Mucosa of stomach (tissue), 1 donor: Measurements from ENCODE around the gene RREB1.

ENCODE experiments used
- H3K27me3 ChIP-seq: one replicate; pipeline ENCODE4 v1.7.0; 2013; ENCODE audit warnings: mild to moderate bottlenecking, low read length; ENCODE audit not compliant: control insufficient read depth, insufficient read depth
- H3K36me3 ChIP-seq: one replicate; pipeline ENCODE4 v1.7.0; 2013; ENCODE audit warnings: low read length; ENCODE audit not compliant: control insufficient read depth, insufficient read depth
- H3K4me1 ChIP-seq: one replicate; pipeline ENCODE4 v1.7.0; 2013; ENCODE audit warnings: mild to moderate bottlenecking, low read length; ENCODE audit not compliant: control insufficient read depth, insufficient read depth
- H3K4me3 ChIP-seq: one replicate; pipeline ENCODE4 v1.7.0; 2013; ENCODE audit warnings: low read length
- H3K9ac ChIP-seq: one replicate; pipeline ENCODE4 v1.7.0; 2013; ENCODE audit warnings: mild to moderate bottlenecking, low read length, moderate library complexity
- H3K9me3 ChIP-seq: one replicate; pipeline ENCODE4 v1.7.0; 2013; ENCODE audit warnings: mild to moderate bottlenecking, low read length, moderate library complexity; ENCODE audit not compliant: control insufficient read depth
- donor health status: Pancreatic carcinoma.

Gene RREB1

DNA sequence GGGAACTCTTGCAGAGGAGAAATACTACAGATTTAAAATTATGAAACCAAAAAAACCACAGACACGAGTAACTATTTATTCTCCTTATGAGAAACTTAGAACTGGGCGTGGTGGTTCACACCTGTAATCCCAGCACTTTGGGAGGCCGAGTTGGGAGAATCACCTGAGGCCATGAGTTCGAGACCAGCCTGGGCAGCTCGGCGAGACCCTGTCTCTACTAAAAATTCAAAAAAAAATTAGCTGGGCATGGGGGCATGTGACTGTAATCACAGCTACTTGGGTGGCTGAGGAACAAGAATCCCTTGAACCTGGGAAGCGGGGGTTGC, 168.4 kb downstream of the RREB1 start:
- peaks cover 8% of the 10 kb centered on the region for H3K4me1 ChIP-seq
- H3K4me3 ChIP-seq: no peak overlapping the region
- H3K36me3 ChIP-seq: no peaks in the 10 kb centered on the region

GRCh38 chr6:7282097-7282906, 174.5 kb downstream of the RREB1 start:
- Histone ChIP-seq H3K36me3 (no peaks in the 10 kb centered on the region), H3K4me1 (peaks cover 6% of the 10 kb centered on the region), H3K27me3 (no peaks in the 10 kb centered on the region), H3K9ac (no peak overlapping the region), H3K4me3 (no peak overlapping the region), H3K9me3 (no peaks in the 10 kb centered on the region)

More for the DNA sequence above, 168.4 kb downstream of the RREB1 start:
- no peak overlapping the region for H3K9ac ChIP-seq
- no peaks in the 10 kb centered on the region for H3K9me3 ChIP-seq
- H3K27me3 ChIP-seq: no peaks in the 10 kb centered on the region

- H3K4me3 ChIP-seq: no peak overlapping the region
- H3K9me3 ChIP-seq: no peaks in the 10 kb centered on the region
- H3K27me3 ChIP-seq: no peaks in the 10 kb centered on the region
- no peaks in the 10 kb centered on the region for H3K36me3 ChIP-seq
- H3K9ac ChIP-seq: no peak overlapping the region
- H3K4me1 ChIP-seq: peaks cover 2% of the 10 kb centered on the region
Observed at GRCh38 chr6:7283676-7284075, 175.9 kb downstream of the RREB1 start.

- Histone ChIP-seq H3K4me3 (no peak overlapping the region), H3K9me3 (no peaks in the 10 kb centered on the region), H3K4me1 (no peaks in the 10 kb centered on the region), H3K36me3 (no peaks in the 10 kb centered on the region), H3K9ac (no peak overlapping the region), H3K27me3 (no peaks in the 10 kb centered on the region)
Observed at GRCh38 chr6:7285416-7285815, 177.7 kb downstream of the RREB1 start.

DNA sequence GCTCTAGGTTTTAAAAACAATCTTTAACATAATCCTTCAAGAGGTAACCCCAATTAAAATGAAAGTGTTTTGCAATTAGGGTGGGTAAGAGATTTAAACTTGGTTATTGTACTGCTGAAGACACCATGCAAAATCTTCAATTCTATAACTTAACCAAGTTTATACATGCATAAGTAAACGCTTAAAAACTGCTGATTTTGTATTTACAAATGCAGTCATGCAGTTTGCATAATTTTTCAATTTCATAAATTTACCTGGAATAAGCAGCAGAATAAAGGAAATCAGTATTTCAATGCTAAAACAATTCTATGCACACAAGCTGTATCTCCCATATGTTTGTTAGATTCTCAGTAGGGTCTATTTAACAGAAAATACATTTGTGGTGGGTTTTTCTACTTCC, 182.3 kb downstream of the RREB1 start:
- Histone ChIP-seq H3K9me3 (no peaks in the 10 kb centered on the region), H3K4me3 (no peak overlapping the region), H3K9ac (no peak overlapping the region), H3K27me3 (no peaks in the 10 kb centered on the region), H3K4me1 (no peaks in the 10 kb centered on the region), H3K36me3 (peaks cover 7% of the 10 kb centered on the region)

DNA sequence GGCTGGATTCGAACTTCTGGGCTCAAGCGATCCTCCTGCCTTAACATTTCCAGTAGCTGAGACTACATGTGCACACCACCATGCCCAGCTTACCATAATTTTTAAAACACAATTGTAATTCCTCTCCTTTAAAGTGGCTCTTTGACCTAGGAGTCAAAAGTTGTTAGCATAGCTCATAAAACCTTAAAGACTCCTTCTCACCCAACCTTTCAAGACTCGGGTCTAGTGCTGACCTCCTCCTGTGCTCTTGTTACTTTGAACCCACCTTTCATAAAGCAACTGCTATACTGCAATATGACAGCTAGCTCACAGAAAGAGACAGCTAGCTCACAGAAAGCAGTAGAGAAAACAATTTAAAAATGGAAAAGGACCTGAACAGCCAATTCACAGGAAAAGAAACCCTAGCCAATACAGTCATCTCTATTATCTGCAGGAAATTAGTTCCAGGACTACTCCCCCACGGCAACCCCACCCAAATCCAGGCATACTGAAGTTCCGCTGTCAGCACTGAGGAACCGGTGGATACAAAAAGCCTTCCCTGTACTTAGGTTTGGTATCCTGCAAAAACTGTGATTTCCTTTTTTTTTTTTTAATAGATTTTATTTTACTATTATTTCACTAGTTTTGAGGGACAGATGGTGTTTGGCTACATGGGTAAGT, 185.0 kb downstream of the RREB1 start:
- Histone ChIP-seq H3K4me3 (no peak overlapping the region), H3K27me3 (no peaks in the 10 kb centered on the region), H3K9ac (no peak overlapping the region), H3K9me3 (no peaks in the 10 kb centered on the region), H3K36me3 (peaks cover 7% of the 10 kb centered on the region), H3K4me1 (no peaks in the 10 kb centered on the region)

- H3K9ac ChIP-seq: no peak overlapping the region
- H3K4me1 ChIP-seq: peaks cover 3% of the 10 kb centered on the region
- H3K4me3 ChIP-seq: no peak overlapping the region
- no peaks in the 10 kb centered on the region for H3K27me3 ChIP-seq
- H3K9me3 ChIP-seq: no peaks in the 10 kb centered on the region
- peaks cover 7% of the 10 kb centered on the region for H3K36me3 ChIP-seq
Observed at GRCh38 chr6:7295916-7296315, 188.2 kb downstream of the RREB1 start.

- H3K27me3 ChIP-seq: no peaks in the 10 kb centered on the region
- H3K36me3 ChIP-seq: peaks cover 7% of the 10 kb centered on the region
- no peaks in the 10 kb centered on the region for H3K9me3 ChIP-seq
- no peak overlapping the region for H3K9ac ChIP-seq
- H3K4me3 ChIP-seq: no peak overlapping the region
- H3K4me1 ChIP-seq: peaks cover 5% of the 10 kb centered on the region
Observed at GRCh38 chr6:7296602-7297001, 188.8 kb downstream of the RREB1 start.

- Histone ChIP-seq H3K4me3 (no peak overlapping the region), H3K27me3 (no peaks in the 10 kb centered on the region), H3K9me3 (no peaks in the 10 kb centered on the region), H3K36me3 (no peaks in the 10 kb centered on the region), H3K9ac (no peak overlapping the region), H3K4me1 (peaks cover 5% of the 10 kb centered on the region)
Observed at GRCh38 chr6:7298113-7298512, 190.4 kb downstream of the RREB1 start.

- Histone ChIP-seq H3K4me3 (no peak overlapping the region), H3K9ac (no peak overlapping the region), H3K36me3 (peaks cover 6% of the 10 kb centered on the region), H3K9me3 (no peaks in the 10 kb centered on the region), H3K27me3 (no peaks in the 10 kb centered on the region), H3K4me1 (peaks cover 5% of the 10 kb centered on the region)
Observed at GRCh38 chr6:7300926-7301325, 193.2 kb downstream of the RREB1 start.
